GM21737 (cell line): ENCODE measurements around the gene GPR152.
"Not testable (repeated sequence)": the region's sequence is repeated elsewhere in the genome, so short reads cannot be mapped to it uniquely, and the experiment has no call there.

Source experiments
- ATAC-seq: cut with Tn5 transposase; IDR thresholded peaks from one replicate; pipeline ENCODE4 v1.9.1; 2021; ENCODE audit warnings: mild to moderate bottlenecking, moderate library complexity; ENCODE audit not compliant: unreplicated experiment

The GPR152 gene

DNA sequence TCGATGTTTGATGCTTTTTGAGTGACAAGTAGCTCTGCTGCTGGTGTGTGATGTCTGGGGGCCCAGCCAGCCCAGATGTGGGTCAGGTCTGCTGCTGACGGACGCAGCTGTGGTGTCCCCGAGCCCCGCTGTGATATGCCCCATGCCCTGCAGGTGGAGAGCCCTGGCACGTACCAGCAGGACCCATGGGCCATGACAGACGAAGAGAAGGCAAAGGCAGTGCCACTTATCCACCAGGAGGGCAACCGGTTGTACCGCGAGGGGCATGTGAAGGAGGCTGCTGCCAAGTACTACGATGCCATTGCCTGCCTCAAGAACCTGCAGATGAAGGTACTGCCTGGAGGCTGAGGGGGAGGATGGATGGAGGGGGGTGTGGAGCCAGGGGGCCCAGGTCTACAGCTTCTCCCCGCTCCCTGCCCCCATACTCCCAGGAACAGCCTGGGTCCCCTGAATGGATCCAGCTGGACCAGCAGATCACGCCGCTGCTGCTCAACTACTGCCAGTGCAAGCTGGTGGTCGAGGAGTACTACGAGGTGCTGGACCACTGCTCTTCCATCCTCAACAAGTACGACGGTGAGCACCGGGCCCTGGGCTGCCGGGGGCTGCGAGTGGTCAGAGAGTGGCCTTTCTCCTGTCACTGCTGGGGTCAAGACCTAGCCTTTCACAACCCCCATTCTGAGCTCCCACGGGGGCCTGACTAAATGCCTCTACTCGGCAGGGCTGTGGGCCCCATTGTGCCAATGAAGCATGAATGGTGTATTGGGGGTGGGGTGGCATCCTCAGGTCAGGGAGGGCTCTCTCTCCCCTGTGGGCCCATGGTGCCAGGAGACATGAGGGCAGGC lies 37.6 kb upstream of the GPR152 start:
- no peak for ATAC-seq

DNA sequence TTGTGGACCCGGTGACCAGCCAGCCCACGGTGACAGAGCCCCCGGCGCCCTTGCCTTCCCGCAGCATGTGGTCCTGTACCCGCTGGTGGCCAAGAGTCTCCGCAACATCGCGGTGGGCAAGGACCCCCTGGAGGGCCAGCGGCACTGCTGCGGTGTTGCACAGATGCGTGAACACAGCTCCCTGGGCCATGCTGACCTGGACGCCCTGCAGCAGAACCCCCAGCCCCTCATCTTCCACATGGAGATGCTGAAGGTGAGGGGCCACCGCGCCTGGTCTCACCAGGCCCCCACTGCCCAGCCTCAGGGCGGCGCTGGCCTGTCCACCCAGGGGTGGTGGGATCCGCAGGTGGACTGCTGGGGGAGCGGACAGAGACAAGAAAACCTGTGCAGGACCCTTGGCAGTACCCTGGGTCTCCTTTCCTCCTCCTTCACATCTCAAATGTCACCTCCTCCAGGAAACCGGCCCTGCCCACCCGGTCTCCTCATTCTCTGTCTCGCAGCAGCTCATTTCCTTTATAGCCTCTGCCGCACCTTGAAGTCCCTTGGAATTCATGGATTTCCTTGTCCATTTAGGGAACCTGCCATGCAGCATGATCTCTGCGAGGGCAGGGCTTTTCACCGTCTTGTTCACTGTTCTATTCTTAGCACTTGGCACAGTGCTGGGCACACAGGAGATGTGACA lies 36.8 kb upstream of the GPR152 start:
- no peak for ATAC-seq

DNA sequence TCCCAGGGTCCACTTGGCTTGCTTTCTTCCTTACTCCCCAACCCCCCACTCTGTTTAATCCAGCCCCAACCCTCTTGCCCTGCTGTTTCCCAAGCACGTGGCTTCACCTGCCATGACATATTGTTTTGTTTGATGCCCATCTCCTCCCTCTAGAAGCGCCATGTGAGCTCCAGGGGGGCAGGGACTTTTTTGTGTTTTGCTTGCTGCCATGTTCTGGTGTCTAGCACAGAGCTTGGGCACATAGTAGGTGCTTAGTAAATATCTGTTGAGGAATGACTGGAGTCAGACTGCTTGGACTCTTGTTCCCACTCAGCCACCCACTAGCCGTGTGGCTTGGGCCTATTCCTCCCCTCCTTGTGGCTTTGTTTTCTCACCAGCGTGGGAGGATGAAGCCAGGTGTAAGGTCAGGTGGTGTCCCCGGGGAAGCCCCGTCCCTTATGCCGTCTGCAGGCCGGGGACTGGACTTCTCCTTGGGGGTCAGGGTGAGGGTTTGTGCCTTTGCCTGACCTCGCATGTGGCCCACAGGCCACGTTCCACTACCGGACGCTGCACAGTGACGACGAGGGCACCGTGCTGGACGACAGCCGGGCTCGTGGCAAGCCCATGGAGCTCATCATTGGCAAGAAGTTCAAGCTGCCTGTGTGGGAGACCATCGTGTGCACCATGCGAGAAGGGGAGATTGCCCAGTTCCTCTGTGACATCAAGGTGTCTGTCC lies 34.1 kb upstream of the GPR152 start:
- no peak for ATAC-seq

DNA sequence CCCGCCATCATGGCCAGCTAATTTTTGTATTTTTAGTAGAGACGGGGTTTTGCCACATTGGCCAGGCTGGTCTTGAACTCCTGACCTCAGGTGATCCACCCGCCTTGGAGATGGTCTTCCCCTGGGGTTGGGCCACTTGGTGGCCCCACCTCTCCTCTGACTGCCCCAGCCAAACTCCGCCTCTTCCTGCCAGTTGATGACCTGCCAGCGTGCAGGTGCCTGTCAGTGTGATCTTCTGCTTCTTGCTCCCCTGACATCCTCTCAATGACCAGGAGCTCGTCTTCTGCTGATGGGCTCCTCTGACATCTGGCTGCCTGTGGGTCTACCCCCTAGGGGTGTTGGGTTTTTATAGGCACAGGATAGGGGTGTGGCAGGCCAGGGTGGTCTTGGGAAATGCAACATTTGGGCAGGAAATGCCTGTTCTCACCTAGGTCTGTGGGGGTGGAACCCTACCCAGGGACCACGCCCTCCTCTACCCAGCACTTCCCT lies 33.4 kb upstream of the GPR152 start:
- not testable (repeated sequence) for ATAC-seq

GRCh38 chr11:67484847-67485311 lies 32.4 kb upstream of the GPR152 start:
- no peak for ATAC-seq

DNA sequence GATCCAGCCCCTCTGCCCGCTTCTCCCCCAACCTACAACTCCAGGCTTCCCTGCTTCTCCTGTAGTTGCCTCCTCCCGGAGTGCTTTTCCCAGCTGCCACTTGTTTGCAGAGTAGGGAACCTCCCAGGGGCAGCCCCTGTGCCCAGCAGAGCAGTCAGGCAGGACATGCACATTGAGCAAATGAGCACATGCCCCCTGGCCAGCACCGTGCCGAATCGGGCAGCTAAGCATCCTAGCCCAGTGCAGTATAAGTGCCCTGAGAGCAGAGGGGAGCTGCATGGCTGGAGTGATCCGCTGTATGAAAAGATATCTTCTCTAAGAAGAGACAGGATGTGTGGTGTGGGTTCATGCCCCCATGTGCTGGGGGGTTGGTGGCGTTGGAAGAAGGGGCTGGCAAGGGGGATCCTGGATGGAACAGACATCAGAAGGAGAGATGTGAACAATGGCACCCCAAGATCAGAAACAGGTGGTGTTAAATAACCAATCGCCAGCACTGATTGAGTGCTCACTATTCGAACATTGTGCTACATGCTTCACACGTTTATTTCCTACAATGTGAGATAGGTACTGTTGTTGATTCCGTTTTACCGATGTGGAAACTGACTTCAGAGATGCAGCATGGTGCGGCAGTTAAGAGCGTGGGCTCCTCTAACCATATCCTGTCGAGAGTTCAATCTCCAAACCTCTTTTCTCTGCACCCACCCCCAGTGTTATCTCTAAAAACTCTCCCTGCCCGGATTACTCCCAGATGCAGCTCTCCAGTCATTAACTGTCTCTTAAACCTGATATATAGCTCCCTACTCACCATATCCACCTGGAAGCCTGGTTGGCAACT lies 31.5 kb upstream of the GPR152 start:
- no peak for ATAC-seq

DNA sequence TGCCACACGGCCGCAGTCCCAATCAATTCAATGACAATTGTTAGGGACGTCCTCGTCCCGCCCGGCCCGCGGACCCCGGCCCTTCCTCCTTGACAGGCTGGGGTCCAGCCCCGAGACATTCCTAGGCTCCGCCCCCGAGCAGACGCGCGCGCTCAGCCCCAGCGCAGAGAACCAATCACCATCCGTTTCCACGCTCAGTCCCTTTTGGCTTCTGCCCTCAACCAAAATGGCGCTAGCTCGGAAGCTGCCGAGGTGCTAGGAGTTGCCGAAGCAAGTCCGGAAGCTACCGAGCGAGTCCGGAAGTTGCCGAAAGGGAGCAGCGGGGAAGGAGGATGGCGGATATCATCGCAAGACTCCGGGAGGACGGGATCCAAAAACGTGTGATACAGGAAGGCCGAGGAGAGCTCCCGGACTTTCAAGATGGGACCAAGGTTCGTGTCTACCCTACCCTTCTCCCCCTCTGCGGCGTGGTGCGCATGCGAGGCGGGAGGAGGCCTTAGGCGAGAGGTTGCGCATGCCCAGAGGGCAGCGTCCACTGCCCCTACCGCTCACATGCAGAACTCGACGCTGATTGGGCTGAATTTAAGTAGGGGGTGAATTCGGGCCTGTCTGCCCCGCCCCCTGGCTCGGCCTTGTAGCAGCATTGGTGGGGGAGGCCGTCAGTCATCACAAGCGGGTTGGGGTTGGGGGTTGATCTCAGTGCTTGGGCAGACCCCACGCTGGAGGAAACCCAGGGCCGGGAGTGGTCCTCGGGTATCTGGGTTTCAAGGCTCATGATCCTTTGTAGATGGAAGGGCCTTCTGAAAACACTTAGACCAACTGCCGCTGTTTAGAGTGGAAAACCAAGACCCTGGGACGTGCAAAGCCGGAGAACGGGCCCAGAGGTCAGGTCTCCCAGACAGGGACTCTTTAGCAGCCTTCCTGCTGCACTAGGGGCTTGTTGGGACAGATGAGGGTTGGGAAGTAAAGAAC lies 30.6 kb upstream of the GPR152 start, which contains the start of gene AIP:
AIP (plus strand) TSS at position 200 of the 972 bp plus-strand sequence; CDS start at position 333, 133 bp downstream.
- ATAC-seq = peak; percentile 60

DNA sequence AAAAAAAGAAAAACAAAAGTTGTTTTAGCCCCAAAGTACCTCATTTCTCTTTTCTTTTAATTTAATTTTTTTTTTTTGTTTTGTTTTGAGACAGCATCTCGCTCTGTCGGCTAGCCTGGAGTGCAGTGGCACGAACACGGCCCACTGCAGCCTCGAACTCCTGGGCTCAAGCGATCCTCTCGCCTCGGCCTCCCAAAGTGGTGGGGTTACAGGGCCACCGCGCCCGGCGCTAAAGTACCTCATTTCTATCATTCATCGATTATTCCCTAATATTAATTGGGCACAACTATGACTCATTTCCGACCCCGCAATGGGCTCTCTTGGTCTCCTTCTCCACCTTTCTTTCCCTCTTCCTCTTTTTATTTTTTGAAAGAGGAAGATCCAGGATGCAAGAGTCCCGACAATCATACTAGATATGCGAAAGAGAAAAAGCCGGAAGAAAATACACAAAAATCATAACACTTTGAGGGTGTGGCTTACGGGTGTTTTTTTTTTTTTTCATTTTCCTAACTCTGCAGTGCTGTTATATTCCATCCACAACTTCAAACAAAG lies 29.8 kb upstream of the GPR152 start:
- ATAC-seq = no peak

DNA sequence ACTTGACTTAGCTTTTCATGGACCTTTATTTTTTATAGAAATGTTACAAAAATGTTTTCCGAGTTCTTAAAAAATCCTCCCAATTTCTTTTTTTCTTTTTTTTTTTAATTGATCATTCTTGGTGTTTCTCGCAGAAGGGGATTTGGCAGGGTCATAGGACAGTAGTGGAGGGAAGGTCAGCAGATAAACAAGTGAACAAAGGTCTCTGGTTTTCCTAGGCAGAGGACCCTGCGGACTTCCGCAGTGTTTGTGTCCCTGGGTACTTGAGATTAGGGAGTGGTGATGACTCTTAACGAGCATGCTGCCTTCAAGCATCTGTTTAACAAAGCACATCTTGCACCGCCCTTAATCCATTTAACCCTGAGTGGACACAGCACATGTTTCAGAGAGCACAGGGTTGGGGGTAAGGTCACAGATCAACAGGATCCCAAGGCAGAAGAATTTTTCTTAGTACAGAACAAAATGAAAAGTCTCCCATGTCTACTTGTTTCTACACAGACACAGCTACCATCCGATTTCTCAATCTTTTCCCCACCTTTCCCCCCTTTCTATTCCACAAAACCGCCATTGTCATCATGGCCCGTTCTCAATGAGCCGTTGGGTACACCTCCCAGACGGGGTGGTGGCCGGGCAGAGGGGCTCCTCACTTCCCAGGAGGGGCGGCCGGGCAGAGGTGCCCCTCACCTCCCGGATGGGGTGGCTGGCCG lies 25.0 kb upstream of the GPR152 start:
- ATAC-seq = not testable (repeated sequence)

DNA sequence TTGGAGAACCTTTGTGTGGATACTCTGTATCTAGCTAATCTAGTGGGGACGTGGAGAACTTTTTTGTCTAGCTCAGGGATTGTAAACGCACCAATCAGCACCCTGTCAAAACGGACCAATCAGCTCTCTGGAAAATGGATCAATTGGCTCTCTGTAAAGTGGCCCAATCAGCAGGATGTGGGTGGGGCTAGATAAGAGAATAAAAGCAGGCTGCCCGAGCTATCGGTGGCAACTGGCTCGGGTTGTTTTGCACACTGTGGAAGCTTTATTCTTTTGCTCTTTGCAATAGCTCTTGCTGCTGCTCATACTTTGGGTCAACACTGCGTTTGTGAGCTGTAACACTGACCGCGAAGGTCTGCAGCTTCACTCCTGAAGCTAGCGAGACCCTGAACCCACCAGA lies 24.2 kb upstream of the GPR152 start:
- ATAC-seq = not testable (repeated sequence)

- no peak for ATAC-seq
Measured at GRCh38 chr11:67472882-67473281, 20.4 kb upstream of the GPR152 start.

- no peak for ATAC-seq
Measured at GRCh38 chr11:67470337-67471002, 17.9 kb upstream of the GPR152 start.

DNA sequence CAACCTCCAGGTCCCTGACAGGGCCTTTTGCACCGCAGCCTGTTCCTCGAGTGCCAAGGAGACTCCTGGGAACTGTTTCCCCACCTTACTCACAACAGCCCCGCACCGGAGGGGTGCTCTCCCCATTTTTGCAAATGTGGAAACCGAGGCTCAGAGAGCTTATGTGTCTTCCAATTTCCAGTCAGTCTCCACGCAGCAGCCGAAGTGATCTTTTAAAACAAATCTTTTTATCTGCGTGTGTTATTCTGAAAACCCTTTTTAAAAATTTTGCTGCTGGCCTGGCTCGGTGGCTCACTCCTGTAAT lies 16.9 kb upstream of the GPR152 start:
- no peak for ATAC-seq

DNA sequence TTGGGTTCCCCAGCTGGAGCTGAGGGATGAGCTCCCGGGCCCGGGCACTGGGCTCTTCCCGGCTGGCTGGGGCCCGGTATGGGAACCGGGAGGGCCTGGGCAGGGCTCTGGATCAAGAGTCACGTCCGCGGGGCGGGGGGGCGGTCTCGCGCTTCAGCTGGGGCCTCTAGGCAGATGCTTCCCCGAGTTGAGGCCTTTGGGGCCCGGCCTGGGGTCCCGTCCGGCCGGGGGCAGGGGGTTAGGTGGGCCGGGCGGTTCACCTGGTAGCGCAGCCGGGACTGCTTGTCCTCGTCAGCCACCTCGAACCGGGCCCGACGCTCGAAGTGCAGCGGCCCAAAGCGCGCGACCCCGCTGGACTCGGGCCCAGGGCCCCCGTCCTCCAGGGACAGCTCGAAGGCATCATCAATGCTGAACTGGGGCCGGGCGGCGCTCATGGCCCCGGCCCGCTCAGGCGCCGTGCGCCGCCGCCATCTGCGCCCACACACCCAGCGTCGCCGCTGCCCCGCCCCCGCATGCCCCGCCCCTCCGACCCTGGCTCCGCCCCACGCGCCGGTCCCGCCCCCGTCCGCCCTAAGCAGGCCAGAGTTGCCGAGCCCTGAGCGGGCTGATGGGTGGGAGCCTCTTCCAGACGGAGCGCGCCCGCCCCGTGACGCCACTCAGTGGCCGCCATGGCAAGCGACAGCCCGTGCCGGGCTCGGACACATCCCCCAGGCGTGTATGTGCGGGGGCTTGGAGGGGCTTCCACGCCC lies 16.4 kb upstream of the GPR152 start, which contains the start of gene TMEM134:
TMEM134 (minus strand) TSS at position 493 of the 749 bp plus-strand sequence; CDS start at position 434, 59 bp downstream.
- peak; percentile 67 for ATAC-seq

GRCh38 chr11:67468456-67468758 lies 15.9 kb upstream of the GPR152 start:
- no peak for ATAC-seq

- no peak for ATAC-seq
Measured at GRCh38 chr11:67468056-67468455, 15.5 kb upstream of the GPR152 start.
